ENCODE measurements around the gene RILPL1. TPM values are rescaled to one million over a fixed set of nuclear protein-coding genes. Genes with fewer than 3 reads are reported as not detected.
"Not testable (repeated sequence)": the region's sequence is repeated elsewhere in the genome, so short reads cannot be mapped to it uniquely, and the experiment has no call there.

The RILPL1 gene
- total RNA-seq, 1 donor = 14.2 TPM

- H3K4me3 ChIP-seq (ENCODE audit: low read depth, low read length) = no peak overlapping the region
- DNase-seq (ENCODE audit: low read depth) = no peak
- TF ChIP-seq CTCF (IDR thresholded peaks at IDR 0.05; ENCODE audit: insufficient read depth, low read length) = no peak
Observed at GRCh38 chr12:123487428-123487827, 46.1 kb downstream of the RILPL1 start.

- no peak for TF ChIP-seq CTCF (IDR thresholded peaks at IDR 0.05; ENCODE audit: insufficient read depth, low read length)
- DNase-seq (ENCODE audit: low read depth) = no peak
- no peak overlapping the region for H3K4me3 ChIP-seq (ENCODE audit: low read depth, low read length)
Observed at GRCh38 chr12:123485756-123486155, 47.8 kb downstream of the RILPL1 start.

DNA sequence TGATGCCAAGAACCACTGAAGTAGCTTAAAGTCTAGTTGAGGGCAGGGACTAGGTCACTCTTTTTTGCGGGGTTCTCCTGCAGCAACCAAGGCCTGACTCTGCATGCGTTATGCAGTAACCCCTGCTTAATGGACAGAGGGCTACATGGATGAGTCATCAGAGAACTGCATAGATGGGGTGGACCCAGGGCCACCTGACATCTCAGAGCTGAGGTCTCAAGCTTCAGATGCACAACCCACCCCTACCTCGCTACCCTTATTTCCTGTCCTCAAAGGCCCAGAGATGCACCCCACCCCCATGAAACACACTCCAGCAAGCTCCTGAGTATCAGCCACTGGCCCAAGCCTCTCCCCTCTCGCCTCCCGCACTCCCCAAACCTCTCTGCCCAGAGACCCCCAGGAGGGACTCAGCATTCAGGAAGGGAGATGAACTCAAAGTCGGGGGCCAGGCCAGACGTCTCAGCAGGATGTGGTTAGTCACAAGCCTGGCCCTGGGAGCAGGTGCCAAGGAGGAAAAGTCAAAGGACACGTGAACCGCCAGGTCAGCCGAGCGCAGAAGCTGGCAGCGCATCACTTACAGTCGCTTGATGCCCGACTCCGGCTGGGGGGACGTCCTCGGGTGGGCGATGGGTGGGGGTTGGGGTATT is 49.8 kb downstream of the RILPL1 start:
- no peak for DNase-seq (ENCODE audit: low read depth)
- H3K4me3 ChIP-seq (ENCODE audit: low read depth, low read length) = no peak overlapping the region
- TF ChIP-seq CTCF (IDR thresholded peaks at IDR 0.05; ENCODE audit: insufficient read depth, low read length) = no peak

GRCh38 chr12:123482876-123483275 is 50.6 kb downstream of the RILPL1 start:
- TF ChIP-seq CTCF (IDR thresholded peaks at IDR 0.05; ENCODE audit: insufficient read depth, low read length) = no peak
- no peak for DNase-seq (ENCODE audit: low read depth)
- H3K4me3 ChIP-seq (ENCODE audit: low read depth, low read length) = no peak overlapping the region

DNA sequence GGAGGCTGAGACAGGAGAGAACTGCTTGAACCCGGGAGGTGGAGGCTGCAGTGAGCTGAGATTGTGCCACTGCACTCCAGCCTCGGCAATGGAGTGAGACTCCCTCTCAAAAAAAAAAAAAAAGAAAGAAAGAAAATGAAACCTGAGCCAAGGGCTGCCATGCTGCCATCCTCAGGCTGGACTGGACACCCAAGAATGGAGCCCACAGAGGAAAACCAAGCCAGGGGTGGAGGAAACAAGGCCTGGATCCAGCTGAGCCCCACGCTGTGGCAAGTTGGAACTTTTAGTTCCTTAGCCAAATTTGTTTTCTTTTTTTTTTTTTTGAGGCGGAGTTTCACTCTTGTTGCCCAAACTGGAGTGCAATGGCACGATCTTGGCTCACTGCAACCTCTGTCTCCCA is 52.3 kb downstream of the RILPL1 start:
- H3K4me3 ChIP-seq (ENCODE audit: low read depth, low read length); DNase-seq (ENCODE audit: low read depth): not testable (repeated sequence)

DNA sequence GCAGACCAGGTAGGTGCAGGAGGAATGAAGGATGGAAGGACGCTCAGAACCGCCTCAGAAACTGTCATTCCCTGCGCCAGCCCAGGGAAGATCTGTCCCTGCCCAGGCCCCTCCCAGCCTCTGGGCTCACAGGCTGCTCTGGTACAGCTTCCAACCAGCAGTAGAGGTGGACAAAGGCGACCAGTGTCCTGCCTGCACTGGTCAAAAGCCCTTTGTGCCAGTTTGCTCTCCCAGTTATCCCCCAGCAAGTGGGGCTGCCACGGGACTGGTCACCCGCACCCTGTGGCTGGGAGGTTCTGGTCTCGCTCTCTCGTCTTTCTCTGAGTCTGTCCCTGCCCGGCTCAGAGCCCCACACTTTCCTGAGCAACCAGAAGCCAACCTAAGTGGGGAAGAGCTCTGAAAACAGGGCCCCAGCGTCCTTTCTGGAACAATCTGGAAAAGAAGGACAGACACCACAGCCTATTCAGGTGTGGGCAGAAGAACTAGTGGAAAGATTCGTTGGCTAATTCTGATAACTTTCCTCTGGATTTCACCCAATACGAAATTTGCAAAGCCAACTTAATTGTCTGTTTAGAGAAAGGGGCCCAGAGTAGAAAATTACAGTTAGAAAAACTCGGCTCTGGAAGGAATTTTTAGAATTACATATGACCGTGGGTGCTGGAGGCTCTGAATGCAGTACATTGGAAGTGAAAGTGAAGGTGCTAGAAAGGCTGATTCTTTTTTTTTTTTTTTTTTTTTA is 53.9 kb downstream of the RILPL1 start:
- H3K4me3 ChIP-seq (ENCODE audit: low read depth, low read length) = no peak overlapping the region
- TF ChIP-seq CTCF (IDR thresholded peaks at IDR 0.05; ENCODE audit: insufficient read depth, low read length) = no peak
- no peak for DNase-seq (ENCODE audit: low read depth)

- H3K4me3 ChIP-seq (ENCODE audit: low read depth, low read length) = no peak overlapping the region
- no peak for DNase-seq (ENCODE audit: low read depth)
Observed at GRCh38 chr12:123478762-123479161, 54.8 kb downstream of the RILPL1 start.

More at GRCh38 chr12:123478762-123479161, 54.8 kb downstream of the RILPL1 start:
- no peak for TF ChIP-seq CTCF (IDR thresholded peaks at IDR 0.05; ENCODE audit: insufficient read depth, low read length)

All from fibroblast of the aortic adventitia (primary cell).